ENCODE measurements around the gene CALML5.
"Not testable (repeated sequence)": the region's sequence is repeated elsewhere in the genome, so short reads cannot be mapped to it uniquely, and the experiment has no call there.

CALML5 gene

DNA sequence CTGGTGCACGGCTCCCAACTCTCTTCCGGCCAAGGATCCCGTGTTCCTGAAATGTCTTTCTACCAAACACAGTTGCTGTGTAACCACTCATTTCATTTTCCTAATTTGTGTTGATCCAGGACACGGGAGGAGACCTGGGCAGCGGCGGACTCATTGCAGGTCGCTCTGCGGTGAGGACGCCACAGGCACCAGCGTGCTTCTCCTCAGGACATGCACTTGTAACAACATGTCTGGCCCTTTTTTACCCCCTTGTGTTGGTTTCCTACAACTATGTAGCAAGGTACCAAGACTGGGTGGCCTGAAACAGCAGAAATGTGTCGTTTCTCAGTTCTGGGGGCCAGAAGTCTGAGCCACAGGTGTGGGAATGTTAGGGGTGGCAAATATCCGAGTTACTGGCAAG, 18.2 kb downstream of the CALML5 start:
- TF ChIP-seq, protein P1, sequence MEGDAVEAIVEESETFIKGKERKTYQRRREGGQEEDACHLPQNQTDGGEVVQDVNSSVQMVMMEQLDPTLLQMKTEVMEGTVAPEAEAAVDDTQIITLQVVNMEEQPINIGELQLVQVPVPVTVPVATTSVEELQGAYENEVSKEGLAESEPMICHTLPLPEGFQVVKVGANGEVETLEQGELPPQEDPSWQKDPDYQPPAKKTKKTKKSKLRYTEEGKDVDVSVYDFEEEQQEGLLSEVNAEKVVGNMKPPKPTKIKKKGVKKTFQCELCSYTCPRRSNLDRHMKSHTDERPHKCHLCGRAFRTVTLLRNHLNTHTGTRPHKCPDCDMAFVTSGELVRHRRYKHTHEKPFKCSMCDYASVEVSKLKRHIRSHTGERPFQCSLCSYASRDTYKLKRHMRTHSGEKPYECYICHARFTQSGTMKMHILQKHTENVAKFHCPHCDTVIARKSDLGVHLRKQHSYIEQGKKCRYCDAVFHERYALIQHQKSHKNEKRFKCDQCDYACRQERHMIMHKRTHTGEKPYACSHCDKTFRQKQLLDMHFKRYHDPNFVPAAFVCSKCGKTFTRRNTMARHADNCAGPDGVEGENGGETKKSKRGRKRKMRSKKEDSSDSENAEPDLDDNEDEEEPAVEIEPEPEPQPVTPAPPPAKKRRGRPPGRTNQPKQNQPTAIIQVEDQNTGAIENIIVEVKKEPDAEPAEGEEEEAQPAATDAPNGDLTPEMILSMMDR (conservative IDR thresholded peaks at IDR 0.05; ENCODE audit: low read depth, low read length) = no peak
- H3K4me3 ChIP-seq (ENCODE audit: low read depth, low read length) = no peak overlapping the region
- no peak for DNase-seq (ENCODE audit: low read depth)

DNA sequence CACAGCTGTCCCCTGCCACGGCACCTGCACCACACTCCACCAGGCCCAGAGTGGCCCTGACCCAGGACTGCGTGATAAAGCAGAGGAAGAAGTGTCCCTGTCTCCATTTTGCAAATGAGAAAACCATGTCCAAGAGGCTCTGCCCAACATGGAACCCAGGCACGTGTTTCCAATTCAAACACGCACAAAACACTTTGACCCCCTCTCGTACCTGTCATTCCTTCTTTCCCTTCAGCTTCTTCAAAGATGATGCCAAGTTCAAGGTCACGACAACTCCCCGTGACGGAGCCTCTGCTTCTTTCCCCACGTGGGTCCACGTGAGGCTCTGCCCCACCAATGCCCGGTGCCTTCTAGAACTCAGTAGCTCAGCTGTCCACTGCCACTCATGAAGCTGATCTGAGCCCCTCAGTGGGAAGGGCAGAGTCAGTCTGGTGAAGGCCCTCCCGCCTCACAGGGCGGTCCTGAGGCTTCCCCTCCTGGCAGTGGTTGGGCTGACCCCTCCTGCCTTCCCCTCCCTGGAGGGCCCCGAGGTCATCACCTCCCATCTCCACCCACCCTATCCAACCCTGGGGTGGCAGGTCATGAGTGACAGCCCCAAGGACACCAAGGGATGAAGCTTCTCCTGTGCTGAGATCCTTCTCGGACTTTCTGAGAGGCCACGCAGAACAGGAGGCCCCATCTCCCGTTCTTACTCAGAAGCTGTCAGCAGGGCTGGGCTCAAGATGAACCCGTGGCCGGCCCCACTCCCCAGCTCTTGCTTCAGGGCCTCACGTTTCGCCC, 19.0 kb downstream of the CALML5 start:
- H3K4me3 ChIP-seq (ENCODE audit: low read depth, low read length) = no peak overlapping the region
- no peak for DNase-seq (ENCODE audit: low read depth)
- TF ChIP-seq, protein P1 (conservative IDR thresholded peaks at IDR 0.05; ENCODE audit: low read depth, low read length) = no peak

DNA sequence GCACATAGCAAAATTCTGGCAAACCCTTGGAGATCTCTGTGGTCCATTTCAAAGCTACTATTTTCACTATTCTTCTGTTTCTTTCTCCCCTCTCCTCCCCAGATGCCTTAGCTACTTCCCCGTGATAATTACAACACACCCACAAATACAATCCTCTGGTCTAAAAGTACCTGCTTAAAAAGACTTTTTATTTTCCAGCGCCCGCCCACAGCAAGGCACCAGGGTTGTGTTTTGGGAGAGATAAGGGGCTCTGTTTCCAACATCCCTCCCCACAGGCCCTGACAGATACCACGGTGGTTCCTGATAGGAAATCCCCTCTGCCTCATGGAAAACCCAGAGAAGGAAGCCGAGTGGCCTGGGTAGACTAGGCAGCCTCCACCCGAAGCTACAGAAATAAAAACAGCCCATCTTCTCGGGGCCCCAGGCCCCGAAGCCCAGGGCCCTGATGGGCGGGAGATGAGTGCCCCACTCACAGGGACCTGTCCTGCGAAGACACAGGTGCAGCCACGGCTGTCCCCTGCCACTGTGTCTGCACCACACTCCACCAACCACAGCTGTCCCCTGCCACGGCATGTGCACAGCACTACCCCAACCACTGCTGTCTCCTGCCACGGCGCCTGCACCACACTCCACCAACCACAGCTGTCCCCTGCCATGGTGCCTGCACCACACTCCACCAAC, 19.7 kb downstream of the CALML5 start:
- TF ChIP-seq, protein P1 (conservative IDR thresholded peaks at IDR 0.05; ENCODE audit: low read depth, low read length) = no peak
- DNase-seq (ENCODE audit: low read depth) = no peak
- H3K4me3 ChIP-seq (ENCODE audit: low read depth, low read length) = no peak overlapping the region

DNA sequence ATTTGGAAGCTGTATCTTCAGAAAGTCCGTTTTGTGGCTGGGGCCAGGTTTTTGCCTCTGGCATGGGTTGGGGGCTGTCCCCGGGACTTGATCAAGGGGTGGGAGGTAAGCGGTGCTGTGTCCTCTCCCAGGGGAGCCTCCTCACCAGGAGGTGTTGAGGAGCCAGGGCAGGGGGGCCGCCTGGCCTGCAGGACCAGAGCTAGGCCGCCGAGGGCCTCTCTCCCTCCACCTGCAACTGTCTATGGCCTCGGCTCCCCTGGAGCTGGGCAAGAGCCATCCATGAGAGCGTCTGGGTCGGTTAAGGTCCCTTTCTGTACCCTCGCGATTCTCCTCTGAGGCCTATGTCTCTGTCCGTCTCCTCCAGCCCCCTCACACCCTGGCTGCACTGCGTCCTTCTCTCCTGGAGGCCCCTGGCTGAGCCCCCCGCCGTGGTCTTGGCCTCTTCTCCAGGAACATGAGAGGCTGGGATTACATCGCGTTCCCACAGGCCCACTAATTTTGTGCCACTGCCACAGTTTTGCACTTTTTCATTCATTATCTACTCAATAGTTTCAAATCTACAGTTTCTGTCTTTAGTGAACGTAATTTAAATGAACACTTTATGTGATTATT, 20.6 kb downstream of the CALML5 start:
- TF ChIP-seq, protein P1 (conservative IDR thresholded peaks at IDR 0.05; ENCODE audit: low read depth, low read length) = no peak
- no peak overlapping the region for H3K4me3 ChIP-seq (ENCODE audit: low read depth, low read length)
- no peak for DNase-seq (ENCODE audit: low read depth)

DNA sequence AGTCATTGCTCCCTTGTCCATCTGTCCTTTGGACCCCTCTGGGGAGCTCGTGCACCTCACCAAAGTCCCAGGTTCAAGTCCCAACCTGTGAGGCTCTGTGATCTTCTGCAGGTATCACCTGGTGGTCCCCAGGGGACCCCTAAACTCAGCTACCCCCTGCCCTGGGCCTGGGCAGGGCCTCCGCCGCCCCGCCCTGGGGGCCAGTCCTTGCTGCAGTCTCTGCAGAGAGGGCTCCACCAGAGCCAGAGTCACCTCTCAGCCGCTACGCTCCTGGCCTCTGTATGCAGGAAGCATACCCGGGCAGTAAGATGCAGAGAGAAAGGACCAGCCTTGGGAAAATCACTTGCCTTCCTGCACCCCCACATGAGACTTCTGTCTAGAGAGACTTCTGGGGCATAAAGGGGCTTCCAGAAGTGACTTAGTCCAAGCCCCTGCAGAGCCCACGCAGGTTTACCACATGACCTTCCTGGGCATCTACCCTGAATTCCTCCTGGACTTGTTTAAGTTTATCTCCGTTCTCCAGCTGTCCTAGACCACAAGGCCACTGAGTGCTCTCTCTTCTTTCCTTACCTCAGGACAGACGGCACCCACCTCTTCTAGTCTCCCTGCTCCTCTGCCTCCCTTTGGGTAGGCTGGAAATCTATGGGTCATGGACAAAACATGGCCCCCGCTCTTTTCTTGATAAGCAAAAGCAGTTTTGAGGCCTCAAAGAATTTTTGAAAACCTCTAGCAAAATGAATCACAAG, 21.2 kb downstream of the CALML5 start:
- H3K4me3 ChIP-seq (ENCODE audit: low read depth, low read length) = no peak overlapping the region
- DNase-seq (ENCODE audit: low read depth) = no peak
- TF ChIP-seq, protein P1 (conservative IDR thresholded peaks at IDR 0.05; ENCODE audit: low read depth, low read length) = no peak

DNA sequence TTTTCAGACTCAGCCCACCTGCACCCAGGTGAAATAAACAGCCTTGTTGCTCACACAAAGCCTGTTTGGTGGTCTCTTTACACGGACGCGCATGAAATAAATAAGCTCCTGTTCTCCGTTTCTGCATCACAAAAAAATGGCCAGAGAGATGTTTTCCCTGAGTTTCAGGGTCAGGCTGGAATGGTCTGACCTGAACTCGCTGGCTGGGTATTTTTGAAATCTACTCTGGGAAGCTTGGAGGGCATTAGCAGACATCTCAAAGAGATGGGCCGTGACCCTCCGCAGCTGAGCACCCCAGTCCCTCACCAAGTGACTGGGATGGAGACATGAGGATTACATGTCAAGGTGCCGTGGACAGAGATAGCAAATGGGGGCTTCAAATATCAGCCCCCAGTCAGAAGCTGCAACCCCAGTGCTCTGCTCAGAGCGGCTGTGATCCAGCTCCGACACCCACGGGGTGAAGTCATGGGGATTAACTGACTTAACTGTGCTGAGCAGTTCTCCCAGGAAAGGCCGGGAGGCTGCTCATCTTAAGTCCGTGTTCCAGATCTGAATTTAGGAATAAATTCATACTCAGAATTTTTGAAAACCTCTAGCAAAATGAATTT, 22.3 kb downstream of the CALML5 start:
- TF ChIP-seq, protein P1 (conservative IDR thresholded peaks at IDR 0.05; ENCODE audit: low read depth, low read length) = no peak
- no peak overlapping the region for H3K4me3 ChIP-seq (ENCODE audit: low read depth, low read length)
- no peak for DNase-seq (ENCODE audit: low read depth)

DNA sequence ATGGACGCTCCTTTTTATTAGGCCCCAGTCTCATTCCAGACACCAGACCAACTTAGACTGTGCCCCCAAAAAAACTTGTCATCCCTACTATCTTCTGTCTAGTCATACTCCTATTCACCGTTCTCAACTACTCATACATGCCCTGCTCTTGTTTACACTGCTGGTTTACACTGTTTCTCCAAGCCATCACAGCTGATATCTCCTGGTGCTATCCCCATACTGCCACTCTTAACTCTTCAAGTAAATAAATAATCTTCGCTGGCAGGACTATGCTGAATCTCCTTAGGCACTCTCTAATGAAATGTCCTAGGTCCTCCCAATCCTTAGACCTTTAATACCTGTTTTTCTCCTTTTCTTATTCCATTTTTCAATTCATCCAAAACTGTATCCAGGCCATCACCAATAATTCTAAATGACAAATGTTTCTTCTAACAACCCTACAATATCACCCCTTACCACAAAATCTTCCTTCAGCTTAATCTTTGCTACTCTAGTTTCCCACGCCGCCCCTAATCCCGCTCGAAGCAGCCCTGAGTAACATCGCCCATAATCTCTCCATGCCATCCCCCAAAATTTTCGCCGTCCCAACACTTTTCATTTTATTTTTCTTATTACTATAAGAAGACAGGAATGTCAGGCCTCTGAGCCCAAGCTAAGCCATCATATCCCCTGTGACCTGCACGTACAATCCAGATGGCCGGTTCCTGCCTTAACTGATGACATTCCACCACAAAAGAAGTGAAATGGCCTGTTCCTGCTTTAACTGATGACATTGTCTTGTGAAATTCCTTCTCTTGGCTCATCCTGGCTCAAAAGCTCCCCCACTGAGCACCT, 23.2 kb downstream of the CALML5 start:
- DNase-seq (ENCODE audit: low read depth); H3K4me3 ChIP-seq (ENCODE audit: low read depth, low read length): not testable (repeated sequence)

DNA sequence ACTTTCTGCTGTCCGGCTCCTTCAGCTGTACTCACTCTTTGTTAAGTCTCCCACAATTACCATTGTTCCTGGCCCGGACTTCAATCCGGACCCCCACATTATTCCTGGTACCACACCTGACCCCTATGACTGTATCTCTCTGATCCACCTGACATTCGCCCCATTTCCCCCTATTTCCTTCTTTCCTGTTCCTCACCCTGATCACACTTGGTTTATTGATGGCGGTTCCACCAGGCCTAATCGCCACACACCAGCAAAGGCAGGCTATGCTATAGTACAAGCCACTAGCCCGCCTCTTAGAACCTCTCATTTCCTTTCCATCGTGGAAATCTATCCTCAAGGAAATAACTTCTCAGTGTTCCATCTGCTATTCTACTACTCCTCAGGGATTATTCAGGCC, 24.3 kb downstream of the CALML5 start:
- not testable (repeated sequence) for DNase-seq (ENCODE audit: low read depth); H3K4me3 ChIP-seq (ENCODE audit: low read depth, low read length)

DNA sequence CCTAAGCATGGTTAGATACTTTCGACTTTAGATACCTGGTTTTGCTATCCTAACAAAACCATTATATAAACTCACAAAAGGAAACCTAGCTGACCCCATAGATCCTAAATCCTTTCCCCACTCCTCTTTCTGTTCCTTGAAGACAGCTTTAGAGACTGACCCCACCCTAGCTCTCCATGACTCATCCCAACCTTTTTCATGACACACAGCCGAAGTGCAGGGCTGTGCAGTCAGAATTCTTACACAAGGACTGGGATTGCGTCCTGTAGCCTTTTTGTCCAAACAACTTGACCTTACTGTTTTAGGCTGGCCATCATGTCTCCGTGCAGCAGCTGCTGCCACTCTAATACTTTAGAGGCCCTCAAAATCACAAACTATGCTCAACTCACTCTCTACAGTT, 24.7 kb downstream of the CALML5 start:
- DNase-seq (ENCODE audit: low read depth) = peak; percentile 25
- not testable (repeated sequence) for H3K4me3 ChIP-seq (ENCODE audit: low read depth, low read length)
